NCI-H1092 (cell line): ENCODE measurements around the gene RAB44.
A peak's percentile ranks its signal among the peaks of the same experiment; 100 is the strongest.
"Not testable (repeated sequence)": the region's sequence is repeated elsewhere in the genome, so short reads cannot be mapped to it uniquely, and the experiment has no call there.

ENCODE experiments used
- DNase-seq: peaks from one replicate; lab custom pipeline; 2025; lab: John Stamatoyannopoulos, UW

The RAB44 gene

GRCh38 chr6:36713846-36714245 is 16.2 kb downstream of the RAB44 start:
- no peak for DNase-seq

DNA sequence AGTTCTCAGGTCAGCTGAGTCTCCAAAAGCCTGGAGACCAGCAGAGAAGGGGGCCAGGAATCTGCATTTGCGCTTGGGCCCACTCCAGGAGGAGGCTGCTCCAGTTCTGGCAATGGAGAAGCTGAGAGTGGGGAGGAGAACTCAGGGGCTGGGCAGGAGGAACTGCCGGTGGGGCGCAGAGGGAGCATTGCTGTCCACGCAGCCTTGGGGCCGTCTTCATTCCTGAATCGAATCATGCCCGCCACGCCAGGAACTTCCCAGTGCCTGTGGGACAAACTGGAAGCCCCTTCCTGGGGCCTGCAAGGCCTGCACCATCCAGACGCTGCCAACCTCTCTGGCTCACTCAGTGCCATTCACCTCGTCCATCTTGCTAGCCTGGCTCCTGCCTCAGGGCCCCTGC is 16.9 kb downstream of the RAB44 start:
- DNase-seq: no peak

- no peak for DNase-seq
These were observed 17.8 kb downstream of the RAB44 start for GRCh38 chr6:36715469-36715868.

DNA sequence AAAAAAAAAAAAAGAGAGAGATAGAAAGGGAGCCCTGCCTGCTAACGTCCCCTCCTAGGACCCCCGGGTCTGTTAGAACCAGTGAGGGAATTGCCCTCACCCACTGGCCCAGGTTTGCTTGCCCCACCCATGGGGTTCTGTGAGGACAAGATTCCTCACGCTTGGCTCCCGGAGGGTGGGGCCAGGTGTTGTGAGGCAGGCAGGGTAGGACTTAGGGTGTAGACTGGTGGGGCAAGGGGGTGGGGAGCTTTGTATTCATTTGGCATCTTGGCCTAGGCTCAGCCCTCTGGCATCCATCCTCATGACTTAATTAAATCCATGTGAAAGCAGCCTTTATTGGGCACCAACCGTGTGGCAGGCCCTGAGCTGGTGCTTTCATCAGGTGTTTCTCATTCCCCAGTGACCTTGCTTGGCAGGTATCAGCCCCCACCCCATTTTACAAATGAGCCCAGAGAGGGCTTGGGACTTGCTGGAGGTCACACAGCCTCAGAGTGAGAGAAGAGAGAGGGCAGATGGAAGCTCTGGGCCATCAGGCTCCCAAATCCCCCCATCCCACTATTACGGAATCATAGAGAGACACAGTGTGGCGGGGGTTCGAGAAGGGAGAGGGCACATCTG is 19.0 kb downstream of the RAB44 start:
- no peak for DNase-seq

DNA sequence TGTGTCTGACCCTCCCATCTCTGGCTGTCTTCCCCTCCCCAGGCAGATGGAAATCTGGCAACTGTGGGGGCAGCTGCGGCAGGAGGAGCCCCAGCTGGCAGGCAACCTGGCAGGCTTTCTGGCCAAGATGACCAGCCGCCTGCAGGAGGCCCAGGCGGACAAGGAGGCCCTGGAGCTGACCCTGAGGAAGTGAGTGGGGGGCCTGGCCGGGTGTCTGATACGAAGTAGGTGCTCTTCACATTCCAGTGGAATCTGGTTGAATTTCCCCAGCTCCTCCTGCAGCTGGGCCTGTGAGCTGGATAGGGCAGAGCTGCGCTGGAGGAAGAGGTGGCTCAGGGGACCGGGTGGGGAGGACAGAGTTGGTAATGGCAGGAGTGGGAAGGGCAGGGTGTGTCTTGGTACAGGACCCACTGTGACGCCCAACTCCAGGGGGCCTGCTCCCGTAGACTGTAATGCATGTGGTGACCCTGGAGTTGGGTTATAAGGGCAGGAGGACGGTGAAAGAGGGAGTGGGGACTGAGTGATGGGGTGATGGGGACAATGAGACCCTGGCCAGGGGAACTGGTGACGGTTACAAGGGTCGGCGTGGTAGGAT is 19.7 kb downstream of the RAB44 start:
- no peak for DNase-seq

DNA sequence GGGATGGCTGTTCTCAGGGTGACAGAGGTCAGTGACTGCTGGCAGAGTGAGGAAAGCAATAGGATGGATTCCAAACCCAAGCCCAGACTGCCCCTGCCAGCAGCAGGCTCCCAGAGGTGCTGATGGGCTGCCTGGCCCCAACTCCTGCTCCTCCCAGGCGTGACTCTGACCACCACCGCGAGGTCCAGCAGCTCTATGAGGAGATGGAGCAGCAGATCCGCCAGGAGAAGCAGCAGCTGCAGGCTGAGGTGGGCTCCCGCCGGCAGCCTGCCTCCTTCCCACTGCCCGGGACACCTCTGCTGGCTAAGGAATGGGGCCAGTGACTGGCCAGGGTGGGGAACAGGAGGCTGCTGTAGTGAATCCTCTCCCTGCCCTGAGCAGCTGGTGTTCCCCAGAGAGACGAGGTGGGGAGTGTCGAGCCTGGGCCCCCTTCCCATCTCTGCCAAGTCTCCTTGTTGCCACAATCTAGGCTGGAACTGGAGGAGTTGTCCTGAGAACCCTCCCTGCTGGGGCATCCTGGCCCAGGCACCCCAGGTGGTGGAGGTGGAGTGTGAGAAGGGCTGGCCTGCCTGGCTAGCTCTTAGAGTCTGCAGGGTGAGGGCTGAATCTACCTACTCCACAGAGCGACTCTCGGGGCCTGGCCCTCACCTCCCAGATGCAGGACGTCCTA is 20.4 kb downstream of the RAB44 start:
- DNase-seq: no peak

DNA sequence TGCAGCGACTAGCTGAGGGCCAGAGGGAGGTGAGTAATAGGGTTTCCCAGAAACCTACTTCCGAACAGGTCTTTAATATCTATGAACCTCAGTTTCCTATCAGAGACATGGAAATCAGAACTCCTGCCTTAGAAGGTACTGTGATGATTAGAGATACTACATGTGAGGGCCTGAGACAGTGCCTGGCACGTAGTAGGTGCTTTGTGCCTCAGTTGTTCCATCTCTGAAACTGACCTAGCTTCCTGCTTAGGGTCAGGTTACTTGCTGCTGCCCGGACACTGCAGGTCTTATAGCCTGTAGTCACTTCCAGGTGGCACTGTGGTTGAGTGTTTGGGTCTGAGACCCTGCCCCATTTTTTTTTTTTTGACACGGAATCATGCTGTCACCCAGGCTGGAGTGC is 20.9 kb downstream of the RAB44 start:
- DNase-seq: no peak

- DNase-seq: no peak
These were observed 21.5 kb downstream of the RAB44 start for GRCh38 chr6:36719126-36719525.

DNA sequence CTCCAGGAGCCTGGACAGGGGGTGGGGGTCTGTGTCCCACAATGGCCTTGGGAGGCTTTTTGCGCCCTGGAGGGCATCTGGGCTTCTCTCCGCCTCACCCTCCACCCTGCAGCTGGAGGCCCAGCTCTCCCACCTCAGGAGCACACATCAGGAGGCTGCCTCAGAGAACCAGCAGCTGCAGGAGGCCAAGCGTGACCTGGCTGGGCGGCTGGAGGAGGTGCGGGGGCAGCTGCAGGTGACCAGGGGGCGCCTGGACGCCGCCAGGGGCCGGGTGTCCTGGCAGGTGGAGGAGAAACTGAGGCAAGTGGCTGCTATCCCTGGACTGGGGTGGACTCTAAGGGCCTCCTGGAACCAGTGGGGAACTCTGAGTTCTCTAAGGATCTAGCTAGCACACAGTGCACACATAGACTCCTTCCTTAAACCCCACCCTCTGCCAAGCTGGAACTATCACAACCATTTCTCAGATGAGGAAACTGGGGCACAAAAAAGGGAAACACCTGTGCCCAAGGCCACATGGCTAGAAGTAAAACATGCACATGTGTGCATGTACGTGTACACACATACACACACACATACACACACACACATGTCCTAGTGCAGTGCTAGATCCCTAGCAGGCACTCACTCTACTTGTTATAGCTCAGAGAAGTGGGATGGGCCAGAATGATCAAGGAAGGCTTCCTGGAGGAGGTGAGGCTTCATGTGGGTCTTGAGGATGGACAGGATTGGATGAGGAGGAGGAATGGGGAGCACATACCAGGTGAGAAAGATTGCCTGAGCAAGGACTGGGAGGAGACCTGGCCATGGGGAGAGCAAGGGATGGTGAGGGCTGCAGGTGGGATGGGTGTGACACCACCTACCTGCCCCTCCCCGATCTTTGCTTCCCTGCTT is 22.9 kb downstream of the RAB44 start:
- DNase-seq: no peak

DNA sequence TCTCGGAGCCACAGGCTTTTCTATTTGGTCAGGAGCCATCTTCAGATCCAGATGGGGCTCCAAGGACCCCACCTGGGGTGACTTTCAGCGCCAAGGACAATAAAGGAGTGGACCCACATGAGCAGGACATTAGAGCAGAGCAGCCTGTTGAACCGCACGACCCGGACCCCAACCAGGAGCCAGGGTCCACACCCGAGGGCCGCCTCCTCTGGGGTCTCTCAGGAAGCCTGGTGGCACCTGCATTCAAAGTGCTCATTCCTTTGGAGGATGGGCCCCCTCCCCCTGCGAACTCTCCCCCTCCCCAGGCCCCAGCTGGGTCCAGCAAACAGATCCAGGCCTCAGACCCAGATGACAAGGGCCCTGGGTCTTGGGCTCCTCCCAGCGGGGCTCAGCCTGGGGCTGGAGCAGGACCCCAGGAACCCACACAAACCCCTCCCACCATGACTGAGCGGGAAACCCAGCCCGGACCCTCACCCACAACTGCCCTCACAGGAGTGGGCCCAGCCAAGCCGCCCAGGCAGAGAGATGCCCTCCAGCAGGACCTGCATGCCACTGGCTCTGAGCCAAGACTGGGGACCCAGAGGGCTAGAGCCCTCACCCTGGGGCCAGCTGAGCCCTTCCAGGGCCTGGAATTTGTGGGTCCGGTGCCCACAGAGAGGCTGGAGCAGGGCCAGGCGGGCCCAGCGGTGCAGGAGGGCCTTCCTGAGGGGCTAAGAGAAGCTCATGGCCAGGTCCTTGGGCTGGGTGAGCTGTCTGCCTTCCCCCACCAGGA is 23.9 kb downstream of the RAB44 start:
- no peak for DNase-seq

DNA sequence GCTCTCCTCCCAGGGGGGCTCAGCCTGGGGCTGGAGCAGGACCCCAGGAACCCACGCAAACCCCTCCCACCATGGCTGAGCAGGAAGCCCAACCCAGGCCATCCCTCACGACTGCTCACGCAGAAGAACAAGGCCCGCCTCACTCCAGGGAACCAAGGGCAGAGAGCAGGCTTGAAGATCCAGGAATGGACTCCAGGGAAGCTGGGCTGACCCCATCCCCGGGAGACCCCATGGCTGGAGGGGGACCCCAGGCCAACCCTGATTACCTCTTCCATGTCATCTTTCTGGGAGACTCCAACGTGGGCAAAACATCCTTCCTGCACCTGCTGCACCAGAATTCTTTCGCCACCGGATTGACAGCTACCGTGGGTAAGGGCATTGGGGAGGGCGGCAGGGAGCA is 24.7 kb downstream of the RAB44 start:
- no peak for DNase-seq

GRCh38 chr6:36722879-36723278 is 25.3 kb downstream of the RAB44 start:
- DNase-seq: no peak

GRCh38 chr6:36723992-36724391 is 26.4 kb downstream of the RAB44 start:
- DNase-seq: not testable (repeated sequence)

GRCh38 chr6:36724514-36725390 is 27.1 kb downstream of the RAB44 start:
- DNase-seq: peak; percentile 44

- no peak for DNase-seq
These were observed 28.0 kb downstream of the RAB44 start for GRCh38 chr6:36725581-36725980.

- DNase-seq: no peak
These were observed 29.9 kb downstream of the RAB44 start for GRCh38 chr6:36727505-36728021.

GRCh38 chr6:36728289-36729160 is 30.9 kb downstream of the RAB44 start:
- DNase-seq: no peak

GRCh38 chr6:36729161-36729524 is 31.5 kb downstream of the RAB44 start:
- no peak for DNase-seq
